HepG2 (cell line): ENCODE results near the gene SNX24. TPM values are rescaled to one million over a fixed set of nuclear protein-coding genes. Genes with fewer than 3 reads are reported as not detected.

Experiments used
- ELK4 ChIP-seq: sonication (generic); formaldehyde crosslinking; IDR thresholded peaks from 2 replicates; pipeline ENCODE4 v1.9.0; 2021; ENCODE audit warnings: missing genetic modification reagents, borderline replicate concordance
- HMGXB4 ChIP-seq, 2 experiments: sonication (generic) in 1 of 2; formaldehyde crosslinking in 1 of 2; IDR thresholded peaks; 2 replicates each; pipeline versions ENCODE4 v1.4.0 to v1.6.1; 2018 to 2020; ENCODE audit warnings: missing genetic modification reagents in 2 of 2, borderline replicate concordance in 1 of 2, low read depth in 1 of 2, mild to moderate bottlenecking in 1 of 2, missing biosample characterization in 1 of 2
- MED13 ChIP-seq: sonication (generic); formaldehyde crosslinking; IDR thresholded peaks from 2 replicates; pipeline ENCODE4 v1.5.0; 2020; ENCODE audit warnings: missing genetic modification reagents
- MTF1 ChIP-seq: sonication (generic); formaldehyde crosslinking; IDR thresholded peaks from 2 replicates; pipeline ENCODE4 v1.5.0; 2020; ENCODE audit warnings: missing genetic modification reagents
- RARA ChIP-seq: IDR thresholded peaks from 2 replicates; pipeline ENCODE4 v1.6.1; 2016; ENCODE audit warnings: missing genetic modification reagents, missing compliant biosample characterization
- TP53 ChIP-seq: sonication (generic); formaldehyde crosslinking; conservative IDR thresholded peaks from 2 replicates; pipeline ENCODE4 v1.4.0; 2020; ENCODE audit warnings: missing genetic modification reagents
- ZNF317 ChIP-seq: sonication (generic); formaldehyde crosslinking; IDR thresholded peaks from 2 replicates; pipeline ENCODE4 v1.5.0; 2020; ENCODE audit warnings: mild to moderate bottlenecking, missing genetic modification reagents
- ZNF407 ChIP-seq: sonication (generic); formaldehyde crosslinking; IDR thresholded peaks from one replicate; pipeline ENCODE4 v1.5.1; 2020; ENCODE audit warnings: mild to moderate bottlenecking, missing genetic modification reagents; ENCODE audit errors: not compliant biosample characterization
- ZNF609 ChIP-seq: sonication (generic); formaldehyde crosslinking; IDR thresholded peaks from 2 replicates; pipeline ENCODE4 v1.4.0; 2020; ENCODE audit warnings: mild to moderate bottlenecking, missing genetic modification reagents, borderline replicate concordance
- polyA plus RNA-seq, 8 experiments: library from polyadenylated mRNA; depleted of rRNA in 3 of 8; stranded (reverse) in 7 of 8; unstranded in 1 of 8; fragments of >200 nt; fragmentation: Illumina TruSeq in 4 of 8; extraction: Trizol in 4 of 8; gene quantifications; 2 replicates each; pipeline versions ENCODE4 v1.2.1 to v1.2.3, GENCODE V29; 2011 to 2016; ENCODE audit warnings: low read depth in 4 of 8, missing spikeins in 1 of 8, mixed read lengths in 1 of 8; ENCODE audit not compliant: insufficient read depth in 1 of 8
- total RNA-seq, 5 experiments: library from RNA; depleted of rRNA; stranded (reverse); fragments of >200 nt; fragmentation: Illumina TruSeq; extraction: Trizol; gene quantifications; 2 replicates each; pipeline ENCODE4 v1.2.3, GENCODE V29; 2016; ENCODE audit warnings: low read depth in 1 of 5
- TF ChIP-seq, protein P1 (sequence below): sonication (generic); formaldehyde crosslinking; IDR thresholded peaks from 2 replicates; pipeline ENCODE4 v1.8.1; 2023; ENCODE audit warnings: mild to moderate bottlenecking, moderate library complexity, missing genetic modification reagents

The SNX24 gene
- total and polyA plus RNA-seq, 2 of the 13 experiments (the other 11 are each of a cell fraction or from before 2014, with no cell fraction given): 7.2 to 23.7 TPM

DNA sequence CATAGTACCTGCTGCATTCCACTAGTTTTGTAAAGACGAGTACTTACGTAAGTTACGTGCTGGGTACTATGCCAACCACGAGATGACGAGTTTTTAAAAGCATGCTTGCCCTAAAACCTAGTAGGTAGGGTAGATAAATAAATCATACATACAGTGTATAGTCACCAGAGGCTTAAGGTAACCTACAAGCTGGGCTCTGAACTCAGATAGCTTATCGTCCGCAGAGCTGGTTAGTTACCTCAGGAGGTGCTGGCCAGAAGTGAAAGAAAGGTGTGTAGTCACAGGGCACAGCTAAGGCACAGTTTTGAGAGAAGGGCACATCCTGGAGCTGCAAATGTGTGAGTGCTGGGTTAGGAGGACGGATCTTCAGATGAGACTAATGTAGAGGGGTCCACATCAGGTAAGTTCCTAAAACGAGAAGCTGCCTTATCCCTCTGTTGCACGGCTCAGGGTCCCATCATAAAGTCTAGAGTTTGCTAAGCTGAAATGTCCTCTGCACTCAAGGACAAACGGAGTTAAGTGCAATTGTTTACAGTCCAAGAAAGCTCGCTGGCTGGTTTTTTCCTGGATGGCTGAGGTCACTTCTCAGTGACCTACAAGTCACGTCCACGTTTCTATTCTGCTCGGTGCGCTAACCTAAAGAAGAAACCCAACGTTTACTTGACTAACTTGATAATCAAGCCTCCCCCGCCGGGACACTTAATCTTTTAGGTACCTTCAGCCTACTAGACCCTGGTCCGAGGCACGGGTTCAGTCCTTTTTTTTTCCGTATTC, 1.1 kb upstream of the SNX24 start (continued):
- TF ChIP-seq ELK4 (no peak), ZNF609 (no peak), TP53 (CRISPR knock-in tag) (no peak), MTF1 (CRISPR knock-in tag) (no peak), MED13 (no peak), RARA (CRISPR knock-in tag) (peak; percentile 46; the same call in 1 of the 2 replicates), ZNF407 (CRISPR knock-in tag) (no peak), HMGXB4 (CRISPR knock-in tag; IDR thresholded peaks at IDR 0.05; ENCODE audit: borderline replicate concordance in 1 of 2, low read depth in 1 of 2) (no peak), ZNF317 (CRISPR knock-in tag) (no peak)
- TF ChIP-seq, protein P1, sequence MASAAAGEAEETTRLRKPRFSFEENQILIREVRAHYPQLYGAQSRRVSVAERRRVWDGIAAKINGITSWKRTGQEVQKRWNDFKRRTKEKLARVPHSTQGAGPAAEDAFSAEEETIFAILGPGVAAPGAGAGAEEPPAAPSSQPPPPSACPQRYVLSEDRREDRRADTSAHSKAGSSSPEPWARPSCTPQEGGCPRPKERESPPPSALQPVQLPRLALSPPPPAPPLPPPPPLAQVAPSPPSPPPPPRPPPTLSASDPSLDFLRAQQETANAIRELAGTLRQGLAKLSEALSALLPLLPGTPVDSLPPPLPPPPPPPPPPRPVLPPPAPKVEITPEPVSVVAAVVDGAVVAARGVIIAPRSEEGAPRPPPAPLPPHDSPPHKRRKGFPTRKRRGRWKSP (CRISPR knock-in tag): no peak; the same call in 1 of the 2 replicates
